Measurements from ENCODE around the gene ARHGAP33.

ARHGAP33 gene

GRCh38 chr19:35777086-35777841 is 1.9 kb downstream of the ARHGAP33 start:
- no peak for TF ChIP-seq Cebpa-rat (IDR thresholded peaks at IDR 0.05)
- Histone ChIP-seq H3K36me3 (peaks cover 48% of the 10 kb centered on the region), H3K9me3 (no peaks in the 10 kb centered on the region), H3K9ac (peak overlapping the region; percentile 77; the same call in 1 of the 2 replicates), H3K4me3 (no peak overlapping the region; the same call in 1 of the 2 replicates), H3K27me3 (no peaks in the 10 kb centered on the region), H3K27ac (0 out of 2 replicates have a peak overlapping the region, but pooled peaks have one; percentile 22), H3K4me1 (peaks cover 31% of the 10 kb centered on the region), H3K4me2 (peak overlapping the region; percentile 92), H4K20me1 (peaks cover 34% of the 10 kb centered on the region)

- Histone ChIP-seq H3K4me1 (peaks cover 38% of the 10 kb centered on the region), H3K9ac (no peak overlapping the region), H3K9me3 (no peaks in the 10 kb centered on the region), H3K4me3 (no peak overlapping the region), H3K27ac (peak overlapping the region; percentile 3; the same call in 1 of the 2 replicates), H3K36me3 (peaks cover 55% of the 10 kb centered on the region), H4K20me1 (peaks cover 34% of the 10 kb centered on the region), H3K4me2 (no peak overlapping the region), H3K27me3 (no peaks in the 10 kb centered on the region)
- TF ChIP-seq Cebpa-rat (IDR thresholded peaks at IDR 0.05): no peak
Observed at GRCh38 chr19:35777961-35778360, 2.6 kb downstream of the ARHGAP33 start.

- Histone ChIP-seq H3K9ac (no peak overlapping the region), H3K27me3 (no peaks in the 10 kb centered on the region), H3K27ac (no peak overlapping the region), H3K9me3 (no peaks in the 10 kb centered on the region), H3K4me3 (no peak overlapping the region), H3K36me3 (peaks cover 64% of the 10 kb centered on the region), H3K4me2 (no peak overlapping the region), H3K4me1 (peaks cover 48% of the 10 kb centered on the region), H4K20me1 (peaks cover 34% of the 10 kb centered on the region)
- TF ChIP-seq Cebpa-rat (IDR thresholded peaks at IDR 0.05): no peak
Observed at GRCh38 chr19:35779033-35779432, 3.7 kb downstream of the ARHGAP33 start.

- Histone ChIP-seq H3K9me3 (no peaks in the 10 kb centered on the region), H3K4me2 (no peak overlapping the region), H3K27ac (no peak overlapping the region), H3K4me3 (no peak overlapping the region), H4K20me1 (peaks cover 34% of the 10 kb centered on the region), H3K4me1 (peaks cover 41% of the 10 kb centered on the region), H3K36me3 (peaks cover 69% of the 10 kb centered on the region), H3K27me3 (no peaks in the 10 kb centered on the region), H3K9ac (no peak overlapping the region)
- no peak for TF ChIP-seq Cebpa-rat (IDR thresholded peaks at IDR 0.05)
Observed at GRCh38 chr19:35780058-35780457, 4.7 kb downstream of the ARHGAP33 start.

- Histone ChIP-seq H3K36me3 (peaks cover 76% of the 10 kb centered on the region), H3K4me3 (no peak overlapping the region), H3K9me3 (no peaks in the 10 kb centered on the region), H3K4me2 (no peak overlapping the region), H3K9ac (no peak overlapping the region), H3K27ac (no peak overlapping the region), H4K20me1 (peaks cover 34% of the 10 kb centered on the region), H3K27me3 (no peaks in the 10 kb centered on the region), H3K4me1 (peaks cover 41% of the 10 kb centered on the region)
- TF ChIP-seq Cebpa-rat (IDR thresholded peaks at IDR 0.05): no peak
Observed at GRCh38 chr19:35780717-35781116, 5.4 kb downstream of the ARHGAP33 start.

GRCh38 chr19:35781650-35782049 is 6.3 kb downstream of the ARHGAP33 start:
- Histone ChIP-seq H3K4me1 (peaks cover 34% of the 10 kb centered on the region), H3K27me3 (no peaks in the 10 kb centered on the region), H3K4me3 (no peak overlapping the region), H3K36me3 (peaks cover 84% of the 10 kb centered on the region), H3K27ac (no peak overlapping the region), H3K9ac (no peak overlapping the region), H4K20me1 (peaks cover 29% of the 10 kb centered on the region), H3K4me2 (no peak overlapping the region), H3K9me3 (no peaks in the 10 kb centered on the region)
- no peak for TF ChIP-seq Cebpa-rat (IDR thresholded peaks at IDR 0.05)

GRCh38 chr19:35782589-35782988 is 7.2 kb downstream of the ARHGAP33 start:
- H3K4me3 ChIP-seq: no peak overlapping the region
- H3K27me3 ChIP-seq: no peaks in the 10 kb centered on the region
- H3K9me3 ChIP-seq: no peaks in the 10 kb centered on the region
- peak overlapping the region; percentile 59 for H3K4me2 ChIP-seq
- H3K36me3 ChIP-seq: peaks cover 91% of the 10 kb centered on the region
- peaks cover 25% of the 10 kb centered on the region for H3K4me1 ChIP-seq
- peak overlapping the region; percentile 44 for H3K27ac ChIP-seq
- peak overlapping the region; percentile 48 for H3K9ac ChIP-seq
- no peak for TF ChIP-seq Cebpa-rat (IDR thresholded peaks at IDR 0.05)
- H4K20me1 ChIP-seq: peaks cover 19% of the 10 kb centered on the region; the same call in 1 of the 2 replicates

GRCh38 chr19:35783469-35784434 is 8.4 kb downstream of the ARHGAP33 start:
- H4K20me1 ChIP-seq: peaks cover 11% of the 10 kb centered on the region; the same call in 1 of the 2 replicates
- no peaks in the 10 kb centered on the region for H3K27me3 ChIP-seq
- peaks cover 22% of the 10 kb centered on the region for H3K4me1 ChIP-seq
- H3K4me3 ChIP-seq: no peak overlapping the region
- peak overlapping the region; percentile 59 for H3K4me2 ChIP-seq
- no peak for TF ChIP-seq Cebpa-rat (IDR thresholded peaks at IDR 0.05)
- H3K27ac ChIP-seq: no peak overlapping the region
- H3K36me3 ChIP-seq: peaks cover 89% of the 10 kb centered on the region
- peak overlapping the region; percentile 48; the same call in 1 of the 2 replicates for H3K9ac ChIP-seq
- no peaks in the 10 kb centered on the region for H3K9me3 ChIP-seq

GRCh38 chr19:35784503-35785338 is 9.4 kb downstream of the ARHGAP33 start:
- Histone ChIP-seq H3K36me3 (peaks cover 85% of the 10 kb centered on the region), H3K4me3 (no peak overlapping the region), H3K4me1 (peaks cover 24% of the 10 kb centered on the region), H3K27ac (no peak overlapping the region), H3K4me2 (no peak overlapping the region), H4K20me1 (peaks cover 13% of the 10 kb centered on the region; the same call in 1 of the 2 replicates), H3K9ac (no peak overlapping the region), H3K9me3 (no peaks in the 10 kb centered on the region), H3K27me3 (no peaks in the 10 kb centered on the region)
- no peak for TF ChIP-seq Cebpa-rat (IDR thresholded peaks at IDR 0.05)

Measured in BLaER1 (cell line).